ENCODE data around the gene C1orf35.

DNA sequence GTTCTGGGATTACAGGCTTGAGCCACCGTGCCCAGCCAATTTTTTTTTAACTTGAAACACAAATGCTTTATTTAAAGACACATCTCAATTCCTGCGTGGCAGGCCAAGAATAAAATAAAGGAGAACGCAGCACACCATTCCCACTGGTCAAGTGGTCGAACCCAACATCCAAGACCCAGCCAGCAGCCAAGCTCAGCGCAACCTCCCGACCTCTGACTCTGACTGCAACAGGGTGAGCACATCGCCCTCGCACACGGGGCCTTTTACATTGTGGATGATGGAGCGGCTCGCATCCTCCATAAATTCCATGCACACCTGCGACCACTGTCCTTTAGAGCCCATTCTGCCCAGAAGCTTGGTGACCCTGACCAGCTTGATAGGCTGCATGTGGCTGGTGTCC, 31.5 kb upstream of the C1orf35 start:
- TF ChIP-seq, protein P1, sequence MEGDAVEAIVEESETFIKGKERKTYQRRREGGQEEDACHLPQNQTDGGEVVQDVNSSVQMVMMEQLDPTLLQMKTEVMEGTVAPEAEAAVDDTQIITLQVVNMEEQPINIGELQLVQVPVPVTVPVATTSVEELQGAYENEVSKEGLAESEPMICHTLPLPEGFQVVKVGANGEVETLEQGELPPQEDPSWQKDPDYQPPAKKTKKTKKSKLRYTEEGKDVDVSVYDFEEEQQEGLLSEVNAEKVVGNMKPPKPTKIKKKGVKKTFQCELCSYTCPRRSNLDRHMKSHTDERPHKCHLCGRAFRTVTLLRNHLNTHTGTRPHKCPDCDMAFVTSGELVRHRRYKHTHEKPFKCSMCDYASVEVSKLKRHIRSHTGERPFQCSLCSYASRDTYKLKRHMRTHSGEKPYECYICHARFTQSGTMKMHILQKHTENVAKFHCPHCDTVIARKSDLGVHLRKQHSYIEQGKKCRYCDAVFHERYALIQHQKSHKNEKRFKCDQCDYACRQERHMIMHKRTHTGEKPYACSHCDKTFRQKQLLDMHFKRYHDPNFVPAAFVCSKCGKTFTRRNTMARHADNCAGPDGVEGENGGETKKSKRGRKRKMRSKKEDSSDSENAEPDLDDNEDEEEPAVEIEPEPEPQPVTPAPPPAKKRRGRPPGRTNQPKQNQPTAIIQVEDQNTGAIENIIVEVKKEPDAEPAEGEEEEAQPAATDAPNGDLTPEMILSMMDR (IDR thresholded peaks at IDR 0.05) = no peak
- TF ChIP-seq POLR2A (IDR thresholded peaks at IDR 0.05) = no peak
